Activated CD8-positive, alpha-beta T cell treated with anti-CD3 and anti-CD28 coated beads for 36 hours (primary cell): ENCODE data around the gene CCDC188. TPM values are rescaled to one million over a fixed set of nuclear protein-coding genes. Genes with fewer than 3 reads are reported as not detected.

Experiments used
- ATAC-seq: fragments of 200-7000 bp; cut with Tn5 transposase; one replicate; pipeline ENCODE4 v1.10.0; 2021; ENCODE audit warnings: mild to moderate bottlenecking, moderate library complexity
- CTCF ChIA-PET: fragments of 350-600 bp; sonication (Branson Sonifier 250); formaldehyde crosslinking; loops from one replicate; lab custom pipeline; 2021; ENCODE audit warnings: antibody characterized with exemption; lab: Charles Lee
- POLR2A ChIA-PET: fragments of 350-600 bp; sonication (Branson Sonifier 250); formaldehyde crosslinking; loops from one replicate; lab custom pipeline; 2021; ENCODE audit warnings: antibody characterized with exemption; lab: Charles Lee
- DNase-seq: peaks from one replicate; pipeline ENCODE4 v3.0.0-alpha.2; 2020
- H3K27ac Mint-ChIP-seq: one replicate; pipeline ENCODE4 v1.8.0; 2021; ENCODE audit warnings: mild to moderate bottlenecking, mixed read lengths
- H3K27me3 Mint-ChIP-seq: one replicate; pipeline ENCODE4 v1.8.0; 2021; ENCODE audit warnings: mixed read lengths
- H3K36me3 Mint-ChIP-seq: one replicate; pipeline ENCODE4 v1.8.0; 2021; ENCODE audit warnings: low read depth, mixed read lengths
- H3K4me1 Mint-ChIP-seq: one replicate; pipeline ENCODE4 v1.8.0; 2021; ENCODE audit warnings: low read depth, mixed read lengths
- H3K4me3 Mint-ChIP-seq: one replicate; pipeline ENCODE4 v1.8.0; 2021; ENCODE audit warnings: mild to moderate bottlenecking, moderate library complexity, mixed read lengths
- H3K9me3 Mint-ChIP-seq: one replicate; pipeline ENCODE4 v1.8.0; 2021; ENCODE audit warnings: mixed read lengths
- CTCF ChIP-seq: fragments of 200-600 bp; IDR thresholded peaks from one replicate; pipeline ENCODE4 v1.8.0; 2022; ENCODE audit warnings: antibody characterized with exemption, mild to moderate bottlenecking
- intact Hi-C: fragments of 100-400 bp; cut with micrococcal nuclease; formaldehyde crosslinking; loops from one replicate; pipeline ENCODE4 v1.10.0; 2022
- total RNA-seq, 2 experiments: library from RNA; stranded (reverse); gene quantifications; one replicate each; pipeline ENCODE4 v1.2.3, GENCODE V29; 2021

Gene CCDC188
- total RNA-seq, 2 experiments from 2014 or later: not detected

GRCh38 chr22:20114506-20115475, 36.1 kb downstream of the CCDC188 start:
- ChIA-PET POLR2A (interaction anchor here (1.8 to 6.8 kb wide), 5 partner anchors 9 to 173 kb away, joined by 5 to 111 read pairs (median 7); partner anchors contain the start of genes COMT, TXNRD2 and ZDHHC8), CTCF (interaction anchor here (1.2 kb wide), 1 partner anchor 47 kb away, joined by 3 read pairs; no protein-coding TSS in a partner anchor)
- no peak for TF ChIP-seq CTCF
- H3K9me3 Mint-ChIP-seq: no peaks in the 10 kb centered on the region
- peaks cover 62% of the 10 kb centered on the region for H3K4me1 Mint-ChIP-seq
- intact Hi-C loops: loop anchor here (5.0 kb wide), 1 partner anchor 32 kb away; the partner anchor contains the start of gene DGCR8
- DNase-seq (no peak), ATAC-seq (no peak)
- peaks cover 57% of the 10 kb centered on the region for H3K36me3 Mint-ChIP-seq
- H3K27me3 Mint-ChIP-seq: no peaks in the 10 kb centered on the region
- peak overlapping the region; percentile 98 for H3K27ac Mint-ChIP-seq
- H3K4me3 Mint-ChIP-seq: peak overlapping the region; percentile 87

- ATAC-seq (no peak), DNase-seq (no peak)
- H3K27me3 Mint-ChIP-seq: no peaks in the 10 kb centered on the region
- POLR2A ChIA-PET: interaction anchor here (0.7 to 3.9 kb wide), 9 partner anchors 8 to 172 kb away, joined by 3 to 36 read pairs (median 7); partner anchors contain the start of genes COMT and TXNRD2
- CTCF ChIA-PET: no interaction called here
- peaks cover 47% of the 10 kb centered on the region for H3K36me3 Mint-ChIP-seq
- TF ChIP-seq CTCF: no peak
- peak overlapping the region; percentile 98 for H3K27ac Mint-ChIP-seq
- peak overlapping the region; percentile 42 for H3K4me3 Mint-ChIP-seq
- H3K4me1 Mint-ChIP-seq: peaks cover 53% of the 10 kb centered on the region
- intact Hi-C loops: no loop called here
- H3K9me3 Mint-ChIP-seq: no peaks in the 10 kb centered on the region
Measured at GRCh38 chr22:20113551-20114310, 37.1 kb downstream of the CCDC188 start.

GRCh38 chr22:20112623-20113511, 38.0 kb downstream of the CCDC188 start:
- ChIA-PET POLR2A (interaction anchor here (0.7 to 3.9 kb wide), 9 partner anchors 8 to 449 kb away, joined by 3 to 36 read pairs (median 7); no protein-coding TSS in a partner anchor), CTCF (interaction anchor here (2.0 to 3.2 kb wide), 2 partner anchors 11 to 100 kb away, joined by 6 to 43 read pairs; no protein-coding TSS in a partner anchor)
- Mint-ChIP-seq H3K27ac (peak overlapping the region; percentile 98), H3K4me1 (peaks cover 50% of the 10 kb centered on the region), H3K36me3 (peaks cover 42% of the 10 kb centered on the region), H3K4me3 (no peak overlapping the region), H3K9me3 (no peaks in the 10 kb centered on the region), H3K27me3 (no peaks in the 10 kb centered on the region)
- no peak for TF ChIP-seq CTCF
- ATAC-seq (no peak), DNase-seq (no peak)
- intact Hi-C loops: no loop called here
